HUES48 (cell line): Measurements from ENCODE around the gene ZNF620.

Source experiments
- H3K27ac ChIP-seq: one replicate; pipeline ENCODE4 v1.7.0; 2013; ENCODE audit warnings: low read depth, low read length, inconsistent platforms
- H3K27me3 ChIP-seq: 2 replicates; pipeline ENCODE4 v1.6.1; 2013; ENCODE audit warnings: mild to moderate bottlenecking, low read length; ENCODE audit not compliant: control insufficient read depth, insufficient read depth
- H3K36me3 ChIP-seq: 2 replicates; pipeline ENCODE4 v1.6.1; 2013; ENCODE audit warnings: low read length; ENCODE audit not compliant: control insufficient read depth, insufficient read depth
- H3K4me1 ChIP-seq: 2 replicates; pipeline ENCODE4 v1.6.1; 2013; ENCODE audit warnings: mild to moderate bottlenecking, low read length; ENCODE audit not compliant: control insufficient read depth, insufficient read depth
- H3K4me3 ChIP-seq: 2 replicates; pipeline ENCODE4 v1.5.1; 2013; ENCODE audit warnings: mild to moderate bottlenecking, low read depth, low read length
- H3K9ac ChIP-seq: 2 replicates; pipeline ENCODE4 v1.6.1; 2013; ENCODE audit warnings: mild to moderate bottlenecking, low read depth, low read length, moderate library complexity
- H3K9me3 ChIP-seq: 2 replicates; pipeline ENCODE4 v1.6.1; 2013; ENCODE audit warnings: low read length; ENCODE audit not compliant: control insufficient read depth, insufficient read depth

ZNF620 gene

GRCh38 chr3:40504636-40505430 lies 1.0 kb upstream of the ZNF620 start:
- Histone ChIP-seq H3K36me3 (peaks cover 17% of the 10 kb centered on the region), H3K9me3 (no peaks in the 10 kb centered on the region), H3K27ac (no peak overlapping the region), H3K4me3 (peak overlapping the region; percentile 81), H3K4me1 (peaks cover 3% of the 10 kb centered on the region; the same call in 1 of the 2 replicates), H3K9ac (no peak overlapping the region), H3K27me3 (no peaks in the 10 kb centered on the region)

- Histone ChIP-seq H3K9ac (no peak overlapping the region), H3K27me3 (no peaks in the 10 kb centered on the region), H3K9me3 (no peaks in the 10 kb centered on the region), H3K4me1 (peaks cover 3% of the 10 kb centered on the region; the same call in 1 of the 2 replicates), H3K36me3 (peaks cover 71% of the 10 kb centered on the region), H3K4me3 (no peak overlapping the region), H3K27ac (no peak overlapping the region)
Observed at GRCh38 chr3:40511031-40511718, 5.3 kb downstream of the ZNF620 start.

- no peak overlapping the region for H3K27ac ChIP-seq
- no peak overlapping the region for H3K9ac ChIP-seq
- H3K36me3 ChIP-seq = peaks cover 58% of the 10 kb centered on the region
- H3K4me3 ChIP-seq = no peak overlapping the region
- H3K9me3 ChIP-seq = no peaks in the 10 kb centered on the region
- H3K4me1 ChIP-seq = no peaks in the 10 kb centered on the region
- H3K27me3 ChIP-seq = no peaks in the 10 kb centered on the region
Observed at GRCh38 chr3:40516201-40516600, 10.4 kb downstream of the ZNF620 start.

- Histone ChIP-seq H3K27me3 (no peaks in the 10 kb centered on the region), H3K27ac (no peak overlapping the region), H3K9me3 (no peaks in the 10 kb centered on the region), H3K36me3 (peaks cover 42% of the 10 kb centered on the region), H3K4me1 (no peaks in the 10 kb centered on the region), H3K9ac (no peak overlapping the region), H3K4me3 (no peak overlapping the region)
Observed at GRCh38 chr3:40518067-40518466, 12.2 kb downstream of the ZNF620 start.

GRCh38 chr3:40518848-40519247 lies 13.0 kb downstream of the ZNF620 start:
- Histone ChIP-seq H3K27me3 (no peaks in the 10 kb centered on the region), H3K36me3 (peaks cover 40% of the 10 kb centered on the region), H3K4me3 (no peak overlapping the region), H3K9me3 (no peaks in the 10 kb centered on the region), H3K27ac (no peak overlapping the region), H3K9ac (no peak overlapping the region), H3K4me1 (no peaks in the 10 kb centered on the region)

GRCh38 chr3:40521254-40521653 lies 15.4 kb downstream of the ZNF620 start:
- H3K9me3 ChIP-seq = no peaks in the 10 kb centered on the region
- H3K27ac ChIP-seq = no peak overlapping the region
- H3K36me3 ChIP-seq = peaks cover 16% of the 10 kb centered on the region
- H3K9ac ChIP-seq = no peak overlapping the region
- H3K4me1 ChIP-seq = 0 out of 2 replicates have a peak, but pooled peaks cover 4% of the 10 kb centered on the region
- no peaks in the 10 kb centered on the region for H3K27me3 ChIP-seq
- H3K4me3 ChIP-seq = no peak overlapping the region

GRCh38 chr3:40523781-40524180 lies 17.9 kb downstream of the ZNF620 start:
- H3K27ac ChIP-seq = no peak overlapping the region

GRCh38 chr3:40524222-40524567 lies 18.4 kb downstream of the ZNF620 start:
- Histone ChIP-seq H3K27me3 (no peaks in the 10 kb centered on the region), H3K4me3 (peak overlapping the region; percentile 91), H3K9ac (peak overlapping the region; percentile 93), H3K36me3 (peaks cover 23% of the 10 kb centered on the region), H3K27ac (peak overlapping the region; percentile 91), H3K9me3 (no peaks in the 10 kb centered on the region), H3K4me1 (0 out of 2 replicates have a peak, but pooled peaks cover 4% of the 10 kb centered on the region)

More at GRCh38 chr3:40523781-40524180, 17.9 kb downstream of the ZNF620 start:
- H3K4me3 ChIP-seq = peak overlapping the region; percentile 91; the same call in 1 of the 2 replicates
- H3K36me3 ChIP-seq = peaks cover 18% of the 10 kb centered on the region
- H3K27me3 ChIP-seq = no peaks in the 10 kb centered on the region
- H3K9ac ChIP-seq = no peak overlapping the region; the same call in 1 of the 2 replicates
- H3K9me3 ChIP-seq = no peaks in the 10 kb centered on the region
- H3K4me1 ChIP-seq = 0 out of 2 replicates have a peak, but pooled peaks cover 4% of the 10 kb centered on the region

- no peaks in the 10 kb centered on the region for H3K27me3 ChIP-seq
- peak within 1 kb of the TSS; percentile 91 for H3K27ac ChIP-seq
- 0 out of 2 replicates have a peak, but pooled peaks cover 4% of the 10 kb centered on the region for H3K4me1 ChIP-seq
- H3K4me3 ChIP-seq = peak within 1 kb of the TSS; percentile 91
- peak within 1 kb of the TSS; percentile 93 for H3K9ac ChIP-seq
- H3K9me3 ChIP-seq = no peaks in the 10 kb centered on the region
- peaks cover 28% of the 10 kb centered on the region for H3K36me3 ChIP-seq
Observed at GRCh38 chr3:40524568-40525285, 18.9 kb downstream of the ZNF620 start, which contains the start of gene ZNF621. TSS of gene ZNF621 (plus strand) at chr3:40524960. CDS start at chr3:40525841, 881 bp downstream.

GRCh38 chr3:40528426-40528825 lies 22.6 kb downstream of the ZNF620 start:
- Histone ChIP-seq H3K27ac (no peak overlapping the region), H3K4me1 (0 out of 2 replicates have a peak, but pooled peaks cover 4% of the 10 kb centered on the region), H3K27me3 (no peaks in the 10 kb centered on the region), H3K9ac (no peak overlapping the region), H3K36me3 (peaks cover 64% of the 10 kb centered on the region), H3K4me3 (no peak overlapping the region), H3K9me3 (no peaks in the 10 kb centered on the region; the same call in 1 of the 2 replicates)
